Cardiac fibroblast (primary cell): ENCODE results near the gene SATB1.

Source experiments
- DNase-seq, 2 donors: peaks; one replicate each; pipeline versions ENCODE4 v3.0.0 to v3.0.0-alpha.2; 2010; ENCODE audit warnings: low read depth in 2 of 2
- H3K4me3 ChIP-seq, 2 donors: replicated peaks in 1 of 2; 1 replicate in 1 of 2; 2 replicates in 1 of 2; pipeline ENCODE4 v1.5.1; 2011; ENCODE audit warnings: low read depth in 2 of 2, low read length in 2 of 2, mild to moderate bottlenecking in 2 of 2, moderate library complexity in 1 of 2
- CTCF ChIP-seq: IDR thresholded peaks from one replicate; pipeline ENCODE4 v1.5.1; 2011; ENCODE audit warnings: low read depth, mild to moderate bottlenecking, low read length, inconsistent platforms

The SATB1 gene

GRCh38 chr3:18446149-18446825, 21.1 kb upstream of the SATB1 start:
- no peak overlapping the region for H3K4me3 ChIP-seq
- TF ChIP-seq CTCF, result no peak
- no peak for DNase-seq

GRCh38 chr3:18445401-18446148, 20.4 kb upstream of the SATB1 start:
- no peak for TF ChIP-seq CTCF
- no peak for DNase-seq
- peak overlapping the region; percentile 30 to 36 for H3K4me3 ChIP-seq

- peak; percentile 28 for TF ChIP-seq CTCF
- peak; percentile 34 to 68 for DNase-seq
- H3K4me3 ChIP-seq, result peak overlapping the region; percentile 39 to 42
Measured at GRCh38 chr3:18444595-18445400, 19.7 kb upstream of the SATB1 start.

- DNase-seq, result no peak
- TF ChIP-seq CTCF, result no peak
- peak overlapping the region; percentile 39 to 42 for H3K4me3 ChIP-seq
Measured at GRCh38 chr3:18443665-18444594, 18.8 kb upstream of the SATB1 start.

- TF ChIP-seq CTCF, result no peak
- H3K4me3 ChIP-seq, result no peak overlapping the region
- no peak for DNase-seq
Measured at GRCh38 chr3:18442756-18443664, 17.9 kb upstream of the SATB1 start.
